SW 1271 (cell line): Measurements from ENCODE around the gene ODAD4.

ENCODE experiments used
- DNase-seq, 2 experiments: peaks; one replicate each; lab custom pipeline; 2025; lab: John Stamatoyannopoulos, UW

Gene ODAD4

GRCh38 chr17:41930009-41930832 lies at the start of gene ODAD4:
ODAD4 (plus strand) TSS chr17:41930617; CDS start chr17:41930724, 107 bp downstream.
- DNase-seq = peak; percentile 94 to 96

GRCh38 chr17:41882756-41883155 lies 47.7 kb upstream of the ODAD4 start:
- no peak for DNase-seq

- DNase-seq = no peak
Observed at GRCh38 chr17:41885733-41886132, 44.7 kb upstream of the ODAD4 start.

GRCh38 chr17:41888332-41888965 lies 42.0 kb upstream of the ODAD4 start:
- no peak for DNase-seq

- no peak for DNase-seq
Observed at GRCh38 chr17:41891135-41892020, 39.0 kb upstream of the ODAD4 start.

GRCh38 chr17:41892021-41892376 lies 38.4 kb upstream of the ODAD4 start:
- DNase-seq = no peak

- DNase-seq = no peak
Observed at GRCh38 chr17:41893384-41893783, 37.0 kb upstream of the ODAD4 start.

- DNase-seq = no peak
Observed at GRCh38 chr17:41894791-41895331, 35.6 kb upstream of the ODAD4 start.

- no peak for DNase-seq
Observed at GRCh38 chr17:41895617-41896016, 34.8 kb upstream of the ODAD4 start.

GRCh38 chr17:41896726-41897125 lies 33.7 kb upstream of the ODAD4 start:
- DNase-seq = no peak

- no peak for DNase-seq
Observed at GRCh38 chr17:41901646-41902045, 28.8 kb upstream of the ODAD4 start.

GRCh38 chr17:41904242-41904841 lies 26.1 kb upstream of the ODAD4 start:
- no peak for DNase-seq

GRCh38 chr17:41905172-41905571 lies 25.2 kb upstream of the ODAD4 start:
- DNase-seq = no peak

GRCh38 chr17:41906465-41907184 lies 23.8 kb upstream of the ODAD4 start:
- DNase-seq = no peak

GRCh38 chr17:41907185-41907556 lies 23.2 kb upstream of the ODAD4 start:
- DNase-seq = no peak

- DNase-seq = no peak
Observed at GRCh38 chr17:41907633-41908539, 22.5 kb upstream of the ODAD4 start.

- DNase-seq = no peak
Observed at GRCh38 chr17:41909088-41909487, 21.3 kb upstream of the ODAD4 start.

- DNase-seq = no peak
Observed at GRCh38 chr17:41910701-41911391, 19.6 kb upstream of the ODAD4 start.

- no peak for DNase-seq
Observed at GRCh38 chr17:41912925-41913324, 17.5 kb upstream of the ODAD4 start.

- DNase-seq = no peak
Observed at GRCh38 chr17:41913798-41914197, 16.6 kb upstream of the ODAD4 start.
